ENCODE measurements around the gene FTH1. TPM values are rescaled to one million over a fixed set of nuclear protein-coding genes. Genes with fewer than 3 reads are reported as not detected.

The FTH1 gene
- total RNA-seq, 1 experiment from 2014 or later, result 3,345 TPM

DNA sequence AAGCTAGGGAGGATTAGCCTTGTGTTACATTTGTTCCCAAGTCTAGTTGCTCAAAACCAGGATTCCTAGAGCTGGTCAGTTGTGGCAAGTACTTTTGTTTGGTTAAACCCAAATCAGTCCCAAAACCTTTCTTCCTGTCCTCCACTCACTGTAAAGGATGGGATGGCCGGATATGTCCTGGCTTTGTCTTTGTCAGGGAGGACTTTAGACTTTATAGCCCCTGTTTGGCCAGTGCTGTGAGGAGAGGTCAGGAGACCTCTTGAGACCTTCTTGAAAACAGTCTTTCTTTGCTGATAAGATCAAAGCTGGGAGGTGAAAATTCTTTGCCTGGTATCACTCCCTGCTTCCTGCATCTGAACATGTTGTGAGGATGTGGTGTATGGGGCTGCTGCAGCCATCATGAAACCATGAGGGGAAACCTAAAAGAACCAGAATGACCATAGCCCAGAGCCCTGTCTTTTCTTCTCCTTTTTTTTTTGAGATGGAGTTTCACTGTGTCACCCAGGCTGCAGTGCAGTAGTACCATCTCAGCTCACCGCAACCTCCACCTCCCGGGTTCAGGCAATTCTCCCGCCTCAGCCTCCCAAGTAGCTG is 43.6 kb upstream of the FTH1 start:
- Histone ChIP-seq H3K4me1 (ENCODE audit: control insufficient read depth in 1 of 2, insufficient read depth in 2 of 2, low read length in 2 of 2) (peaks cover 17 to 20% of the 10 kb centered on the region in 2 experiments), H3K4me3 (replicated peaks in 1 of 2; ENCODE audit: low read depth in 1 of 2, low read length in 2 of 2) (no peak overlapping the region), H2AFZ (ENCODE audit: low read depth, low read length, poor library complexity, severe bottlenecking) (no peak overlapping the region), H4K20me1 (ENCODE audit: insufficient read depth) (no peaks in the 10 kb centered on the region), H3K36me3 (ENCODE audit: control insufficient read depth in 1 of 2, insufficient read depth in 2 of 2, low read length in 2 of 2) (no peaks in the 10 kb centered on the region), H3K27me3 (ENCODE audit: insufficient read depth, low read length) (no peaks in the 10 kb centered on the region), H3K79me2 (ENCODE audit: insufficient read depth, low read length) (no peaks in the 10 kb centered on the region), H3K9me2 (ENCODE audit: insufficient read depth) (no peaks in the 10 kb centered on the region), H3K9ac (ENCODE audit: low read length) (no peak overlapping the region), H3K27ac (ENCODE audit: low read depth, low read length) (no peak overlapping the region), H3K4me2 (ENCODE audit: low read length) (no peak overlapping the region), H3K9me3 (ENCODE audit: control insufficient read depth in 1 of 2, insufficient read depth in 1 of 2, low read depth in 1 of 2, low read length in 2 of 2) (no peaks in the 10 kb centered on the region)
- no peak for DNase-seq (ENCODE audit: low read depth, low spot score)
- BruUV-seq (replicated peaks), result no TSS peak
- ChIA-PET RAD21 (ENCODE audit: low non-redundant PET in 1 of 2, low total read pairs in 2 of 2, uncharacterized antibody in 2 of 2, unreplicated experiment in 2 of 2) (interaction anchor here in 1 of 2 experiments (0.7 kb wide), 1 partner anchor 63 kb away, joined by 3 read pairs; no protein-coding TSS in a partner anchor), CTCF (interaction anchor here (1.0 kb wide), 1 partner anchor 112 kb away, joined by 3 read pairs; no protein-coding TSS in a partner anchor), POLR2A (interaction anchor here (1.7 kb wide), 1 partner anchor 43 kb away, joined by 6 read pairs; the partner anchor contains the start of gene FTH1)
- TF ChIP-seq, protein P1, sequence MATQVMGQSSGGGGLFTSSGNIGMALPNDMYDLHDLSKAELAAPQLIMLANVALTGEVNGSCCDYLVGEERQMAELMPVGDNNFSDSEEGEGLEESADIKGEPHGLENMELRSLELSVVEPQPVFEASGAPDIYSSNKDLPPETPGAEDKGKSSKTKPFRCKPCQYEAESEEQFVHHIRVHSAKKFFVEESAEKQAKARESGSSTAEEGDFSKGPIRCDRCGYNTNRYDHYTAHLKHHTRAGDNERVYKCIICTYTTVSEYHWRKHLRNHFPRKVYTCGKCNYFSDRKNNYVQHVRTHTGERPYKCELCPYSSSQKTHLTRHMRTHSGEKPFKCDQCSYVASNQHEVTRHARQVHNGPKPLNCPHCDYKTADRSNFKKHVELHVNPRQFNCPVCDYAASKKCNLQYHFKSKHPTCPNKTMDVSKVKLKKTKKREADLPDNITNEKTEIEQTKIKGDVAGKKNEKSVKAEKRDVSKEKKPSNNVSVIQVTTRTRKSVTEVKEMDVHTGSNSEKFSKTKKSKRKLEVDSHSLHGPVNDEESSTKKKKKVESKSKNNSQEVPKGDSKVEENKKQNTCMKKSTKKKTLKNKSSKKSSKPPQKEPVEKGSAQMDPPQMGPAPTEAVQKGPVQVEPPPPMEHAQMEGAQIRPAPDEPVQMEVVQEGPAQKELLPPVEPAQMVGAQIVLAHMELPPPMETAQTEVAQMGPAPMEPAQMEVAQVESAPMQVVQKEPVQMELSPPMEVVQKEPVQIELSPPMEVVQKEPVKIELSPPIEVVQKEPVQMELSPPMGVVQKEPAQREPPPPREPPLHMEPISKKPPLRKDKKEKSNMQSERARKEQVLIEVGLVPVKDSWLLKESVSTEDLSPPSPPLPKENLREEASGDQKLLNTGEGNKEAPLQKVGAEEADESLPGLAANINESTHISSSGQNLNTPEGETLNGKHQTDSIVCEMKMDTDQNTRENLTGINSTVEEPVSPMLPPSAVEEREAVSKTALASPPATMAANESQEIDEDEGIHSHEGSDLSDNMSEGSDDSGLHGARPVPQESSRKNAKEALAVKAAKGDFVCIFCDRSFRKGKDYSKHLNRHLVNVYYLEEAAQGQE (IDR thresholded peaks at IDR 0.05; ENCODE audit: low read depth), result no peak
- TF ChIP-seq ZNF274 (IDR thresholded peaks at IDR 0.05; ENCODE audit: low read depth, low read length) (no peak), ELF1 (IDR thresholded peaks at IDR 0.05; ENCODE audit: borderline replicate concordance, low read depth) (no peak), EZH2phosphoT487 (IDR thresholded peaks at IDR 0.05; ENCODE audit: borderline replicate concordance) (no peak), RAD21 (IDR thresholded peaks at IDR 0.05; ENCODE audit: low read depth) (no peak), EGR1 (IDR thresholded peaks at IDR 0.05; ENCODE audit: low read depth) (no peak), SRF (IDR thresholded peaks at IDR 0.05; ENCODE audit: low read depth) (no peak), POLR2AphosphoS5 (IDR thresholded peaks at IDR 0.05; ENCODE audit: low read depth, low read length) (no peak), POLR2A (IDR thresholded peaks at IDR 0.05; ENCODE audit: borderline replicate concordance, extremely low read depth, insufficient read depth, insufficient read length) (no peak), CBX3 (IDR thresholded peaks at IDR 0.05; ENCODE audit: low read depth) (no peak), CEBPB (IDR thresholded peaks at IDR 0.05; ENCODE audit: low read depth) (no peak)
- TF ChIP-seq, protein P2, sequence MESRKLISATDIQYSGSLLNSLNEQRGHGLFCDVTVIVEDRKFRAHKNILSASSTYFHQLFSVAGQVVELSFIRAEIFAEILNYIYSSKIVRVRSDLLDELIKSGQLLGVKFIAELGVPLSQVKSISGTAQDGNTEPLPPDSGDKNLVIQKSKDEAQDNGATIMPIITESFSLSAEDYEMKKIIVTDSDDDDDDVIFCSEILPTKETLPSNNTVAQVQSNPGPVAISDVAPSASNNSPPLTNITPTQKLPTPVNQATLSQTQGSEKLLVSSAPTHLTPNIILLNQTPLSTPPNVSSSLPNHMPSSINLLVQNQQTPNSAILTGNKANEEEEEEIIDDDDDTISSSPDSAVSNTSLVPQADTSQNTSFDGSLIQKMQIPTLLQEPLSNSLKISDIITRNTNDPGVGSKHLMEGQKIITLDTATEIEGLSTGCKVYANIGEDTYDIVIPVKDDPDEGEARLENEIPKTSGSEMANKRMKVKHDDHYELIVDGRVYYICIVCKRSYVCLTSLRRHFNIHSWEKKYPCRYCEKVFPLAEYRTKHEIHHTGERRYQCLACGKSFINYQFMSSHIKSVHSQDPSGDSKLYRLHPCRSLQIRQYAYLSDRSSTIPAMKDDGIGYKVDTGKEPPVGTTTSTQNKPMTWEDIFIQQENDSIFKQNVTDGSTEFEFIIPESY (IDR thresholded peaks at IDR 0.05; ENCODE audit: extremely low read depth, insufficient replicate concordance, low read length), result no peak
- intact Hi-C loops (cut with micrococcal nuclease), result no loop called here
- no peak for ATAC-seq
